HepG2 (cell line): ENCODE results near the gene APEX1. TPM values are rescaled to one million over a fixed set of nuclear protein-coding genes. Genes with fewer than 3 reads are reported as not detected.
A peak's percentile ranks its signal among the peaks of the same experiment; 100 is the strongest.

Source experiments
- FOXC1 ChIP-seq: sonication (generic); formaldehyde crosslinking; IDR thresholded peaks from 2 replicates; pipeline ENCODE4 v1.8.0; 2022; ENCODE audit warnings: mild to moderate bottlenecking, missing genetic modification reagents, borderline replicate concordance
- PHF8 ChIP-seq: sonication (generic); formaldehyde crosslinking; IDR thresholded peaks from 2 replicates; pipeline ENCODE4 v1.5.0; 2020; ENCODE audit warnings: missing genetic modification reagents
- RFXAP ChIP-seq: sonication (generic); formaldehyde crosslinking; IDR thresholded peaks from 2 replicates; pipeline ENCODE4 v1.4.0; 2020; ENCODE audit warnings: missing genetic modification reagents, borderline replicate concordance
- ZKSCAN5 ChIP-seq: sonication (generic); formaldehyde crosslinking; IDR thresholded peaks from 2 replicates; pipeline ENCODE4 v1.5.1; 2020; ENCODE audit warnings: mild to moderate bottlenecking, missing genetic modification reagents
- ZNF773 ChIP-seq: sonication (generic); formaldehyde crosslinking; IDR thresholded peaks from 2 replicates; pipeline ENCODE4 v1.4.0; 2020; ENCODE audit warnings: missing genetic modification reagents, borderline replicate concordance
- polyA plus RNA-seq, 8 experiments: library from polyadenylated mRNA; depleted of rRNA in 3 of 8; stranded (reverse) in 7 of 8; unstranded in 1 of 8; fragments of >200 nt; fragmentation: Illumina TruSeq in 4 of 8; extraction: Trizol in 4 of 8; gene quantifications; 2 replicates each; pipeline versions ENCODE4 v1.2.1 to v1.2.3, GENCODE V29; 2011 to 2016; ENCODE audit warnings: low read depth in 4 of 8, missing spikeins in 1 of 8, mixed read lengths in 1 of 8; ENCODE audit not compliant: insufficient read depth in 1 of 8
- total RNA-seq, 5 experiments: library from RNA; depleted of rRNA; stranded (reverse); fragments of >200 nt; fragmentation: Illumina TruSeq; extraction: Trizol; gene quantifications; 2 replicates each; pipeline ENCODE4 v1.2.3, GENCODE V29; 2016; ENCODE audit warnings: low read depth in 1 of 5
- TF ChIP-seq, protein P1 (sequence below): sonication (generic); formaldehyde crosslinking; IDR thresholded peaks from 2 replicates; pipeline ENCODE4 v1.4.0; 2020; ENCODE audit warnings: missing genetic modification reagents
- TF ChIP-seq, protein P2 (sequence below), 2 experiments: sonication (generic) in 1 of 2; formaldehyde crosslinking in 1 of 2; IDR thresholded peaks; 2 replicates each; pipeline versions ENCODE4 v1.4.0 to v1.6.1; 2018 to 2020; ENCODE audit warnings: missing genetic modification reagents in 2 of 2, borderline replicate concordance in 1 of 2, low read depth in 1 of 2, mild to moderate bottlenecking in 1 of 2, missing biosample characterization in 1 of 2
- TF ChIP-seq, protein P3 (sequence below): IDR thresholded peaks from 2 replicates; pipeline ENCODE4 v1.6.1; 2016; ENCODE audit warnings: missing compliant biosample characterization, missing genetic modification reagents, borderline replicate concordance
- TF ChIP-seq, protein P4 (sequence below): sonication (generic); formaldehyde crosslinking; IDR thresholded peaks from 2 replicates; pipeline ENCODE4 v1.9.0; 2021; ENCODE audit warnings: missing genetic modification reagents, mild to moderate bottlenecking, borderline replicate concordance
- TF ChIP-seq, protein P5 (sequence below): sonication (generic); formaldehyde crosslinking; IDR thresholded peaks from 2 replicates; pipeline ENCODE4 v1.4.0; 2020; ENCODE audit warnings: missing genetic modification reagents, borderline replicate concordance

The APEX1 gene
- total and polyA plus RNA-seq, 2 of the 13 experiments (the other 11 are each of a cell fraction or from before 2014, with no cell fraction given) = 171 to 405 TPM

DNA sequence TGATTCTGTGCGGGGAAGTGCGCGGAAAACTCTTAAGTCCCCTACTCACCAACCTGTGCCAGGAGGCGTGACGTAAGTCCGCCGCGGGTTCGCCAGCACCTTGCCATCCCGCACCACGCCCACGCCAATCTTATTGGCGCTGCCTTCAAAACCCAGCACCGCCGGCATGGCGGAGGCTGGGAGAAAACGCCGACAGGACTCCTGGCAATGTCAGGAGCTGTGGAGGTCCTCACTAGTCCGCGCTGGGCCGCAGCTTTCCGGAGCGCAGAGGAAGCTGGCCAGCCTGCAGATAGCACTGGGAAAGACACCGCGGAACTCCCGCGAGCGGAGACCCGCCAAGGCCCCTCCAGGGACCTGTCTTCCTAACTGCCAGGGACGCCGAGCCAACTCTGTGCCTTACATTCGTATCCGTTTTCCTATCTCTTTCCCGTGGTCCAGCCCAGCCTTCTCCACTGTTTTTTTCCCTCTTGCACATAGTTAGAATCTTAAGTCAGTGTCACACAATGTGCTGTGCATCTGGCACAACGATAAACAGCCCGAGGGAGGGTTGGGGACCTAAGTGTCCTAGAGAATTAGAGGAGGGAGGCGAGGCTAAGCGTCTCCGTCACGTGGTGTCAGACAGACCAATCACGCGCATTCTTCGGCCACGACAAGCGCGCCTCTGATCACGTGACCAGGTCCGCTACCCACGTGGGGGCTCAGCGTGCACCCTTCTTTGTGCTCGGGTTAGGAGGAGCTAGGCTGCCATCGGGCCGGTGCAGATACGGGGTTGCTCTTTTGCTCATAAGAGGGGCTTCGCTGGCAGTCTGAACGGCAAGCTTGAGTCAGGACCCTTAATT lies at the start of gene APEX1, which contains the start of gene OSGEP (continued):
- TF ChIP-seq, protein P1, sequence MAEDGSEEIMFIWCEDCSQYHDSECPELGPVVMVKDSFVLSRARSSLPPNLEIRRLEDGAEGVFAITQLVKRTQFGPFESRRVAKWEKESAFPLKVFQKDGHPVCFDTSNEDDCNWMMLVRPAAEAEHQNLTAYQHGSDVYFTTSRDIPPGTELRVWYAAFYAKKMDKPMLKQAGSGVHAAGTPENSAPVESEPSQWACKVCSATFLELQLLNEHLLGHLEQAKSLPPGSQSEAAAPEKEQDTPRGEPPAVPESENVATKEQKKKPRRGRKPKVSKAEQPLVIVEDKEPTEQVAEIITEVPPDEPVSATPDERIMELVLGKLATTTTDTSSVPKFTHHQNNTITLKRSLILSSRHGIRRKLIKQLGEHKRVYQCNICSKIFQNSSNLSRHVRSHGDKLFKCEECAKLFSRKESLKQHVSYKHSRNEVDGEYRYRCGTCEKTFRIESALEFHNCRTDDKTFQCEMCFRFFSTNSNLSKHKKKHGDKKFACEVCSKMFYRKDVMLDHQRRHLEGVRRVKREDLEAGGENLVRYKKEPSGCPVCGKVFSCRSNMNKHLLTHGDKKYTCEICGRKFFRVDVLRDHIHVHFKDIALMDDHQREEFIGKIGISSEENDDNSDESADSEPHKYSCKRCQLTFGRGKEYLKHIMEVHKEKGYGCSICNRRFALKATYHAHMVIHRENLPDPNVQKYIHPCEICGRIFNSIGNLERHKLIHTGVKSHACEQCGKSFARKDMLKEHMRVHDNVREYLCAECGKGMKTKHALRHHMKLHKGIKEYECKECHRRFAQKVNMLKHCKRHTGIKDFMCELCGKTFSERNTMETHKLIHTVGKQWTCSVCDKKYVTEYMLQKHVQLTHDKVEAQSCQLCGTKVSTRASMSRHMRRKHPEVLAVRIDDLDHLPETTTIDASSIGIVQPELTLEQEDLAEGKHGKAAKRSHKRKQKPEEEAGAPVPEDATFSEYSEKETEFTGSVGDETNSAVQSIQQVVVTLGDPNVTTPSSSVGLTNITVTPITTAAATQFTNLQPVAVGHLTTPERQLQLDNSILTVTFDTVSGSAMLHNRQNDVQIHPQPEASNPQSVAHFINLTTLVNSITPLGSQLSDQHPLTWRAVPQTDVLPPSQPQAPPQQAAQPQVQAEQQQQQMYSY (CRISPR knock-in tag) = no peak
- TF ChIP-seq FOXC1 = peak; percentile 63
- 0 out of 2 replicates have a peak, but pooled peaks have one; percentile 43 for TF ChIP-seq ZNF773
- TF ChIP-seq, protein P2, sequence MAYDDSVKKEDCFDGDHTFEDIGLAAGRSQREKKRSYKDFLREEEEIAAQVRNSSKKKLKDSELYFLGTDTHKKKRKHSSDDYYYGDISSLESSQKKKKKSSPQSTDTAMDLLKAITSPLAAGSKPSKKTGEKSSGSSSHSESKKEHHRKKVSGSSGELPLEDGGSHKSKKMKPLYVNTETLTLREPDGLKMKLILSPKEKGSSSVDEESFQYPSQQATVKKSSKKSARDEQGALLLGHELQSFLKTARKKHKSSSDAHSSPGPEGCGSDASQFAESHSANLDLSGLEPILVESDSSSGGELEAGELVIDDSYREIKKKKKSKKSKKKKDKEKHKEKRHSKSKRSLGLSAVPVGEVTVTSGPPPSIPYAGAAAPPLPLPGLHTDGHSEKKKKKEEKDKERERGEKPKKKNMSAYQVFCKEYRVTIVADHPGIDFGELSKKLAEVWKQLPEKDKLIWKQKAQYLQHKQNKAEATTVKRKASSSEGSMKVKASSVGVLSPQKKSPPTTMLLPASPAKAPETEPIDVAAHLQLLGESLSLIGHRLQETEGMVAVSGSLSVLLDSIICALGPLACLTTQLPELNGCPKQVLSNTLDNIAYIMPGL (CRISPR knock-in tag; IDR thresholded peaks at IDR 0.05; ENCODE audit: borderline replicate concordance in 1 of 2, low read depth in 1 of 2) = peak; percentile 66 to 93
- TF ChIP-seq, protein P3, sequence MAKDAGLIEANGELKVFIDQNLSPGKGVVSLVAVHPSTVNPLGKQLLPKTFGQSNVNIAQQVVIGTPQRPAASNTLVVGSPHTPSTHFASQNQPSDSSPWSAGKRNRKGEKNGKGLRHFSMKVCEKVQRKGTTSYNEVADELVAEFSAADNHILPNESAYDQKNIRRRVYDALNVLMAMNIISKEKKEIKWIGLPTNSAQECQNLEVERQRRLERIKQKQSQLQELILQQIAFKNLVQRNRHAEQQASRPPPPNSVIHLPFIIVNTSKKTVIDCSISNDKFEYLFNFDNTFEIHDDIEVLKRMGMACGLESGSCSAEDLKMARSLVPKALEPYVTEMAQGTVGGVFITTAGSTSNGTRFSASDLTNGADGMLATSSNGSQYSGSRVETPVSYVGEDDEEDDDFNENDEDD (CRISPR knock-in tag) = peak; percentile 92
- TF ChIP-seq, protein P4, sequence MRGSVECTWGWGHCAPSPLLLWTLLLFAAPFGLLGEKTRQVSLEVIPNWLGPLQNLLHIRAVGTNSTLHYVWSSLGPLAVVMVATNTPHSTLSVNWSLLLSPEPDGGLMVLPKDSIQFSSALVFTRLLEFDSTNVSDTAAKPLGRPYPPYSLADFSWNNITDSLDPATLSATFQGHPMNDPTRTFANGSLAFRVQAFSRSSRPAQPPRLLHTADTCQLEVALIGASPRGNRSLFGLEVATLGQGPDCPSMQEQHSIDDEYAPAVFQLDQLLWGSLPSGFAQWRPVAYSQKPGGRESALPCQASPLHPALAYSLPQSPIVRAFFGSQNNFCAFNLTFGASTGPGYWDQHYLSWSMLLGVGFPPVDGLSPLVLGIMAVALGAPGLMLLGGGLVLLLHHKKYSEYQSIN (CRISPR knock-in tag) = no peak
- TF ChIP-seq ZKSCAN5 (CRISPR knock-in tag) = no peak
- peak; percentile 91 for TF ChIP-seq PHF8 (CRISPR knock-in tag)
- TF ChIP-seq RFXAP = peak; percentile 15; the same call in 1 of the 2 replicates
- TF ChIP-seq, protein P5, sequence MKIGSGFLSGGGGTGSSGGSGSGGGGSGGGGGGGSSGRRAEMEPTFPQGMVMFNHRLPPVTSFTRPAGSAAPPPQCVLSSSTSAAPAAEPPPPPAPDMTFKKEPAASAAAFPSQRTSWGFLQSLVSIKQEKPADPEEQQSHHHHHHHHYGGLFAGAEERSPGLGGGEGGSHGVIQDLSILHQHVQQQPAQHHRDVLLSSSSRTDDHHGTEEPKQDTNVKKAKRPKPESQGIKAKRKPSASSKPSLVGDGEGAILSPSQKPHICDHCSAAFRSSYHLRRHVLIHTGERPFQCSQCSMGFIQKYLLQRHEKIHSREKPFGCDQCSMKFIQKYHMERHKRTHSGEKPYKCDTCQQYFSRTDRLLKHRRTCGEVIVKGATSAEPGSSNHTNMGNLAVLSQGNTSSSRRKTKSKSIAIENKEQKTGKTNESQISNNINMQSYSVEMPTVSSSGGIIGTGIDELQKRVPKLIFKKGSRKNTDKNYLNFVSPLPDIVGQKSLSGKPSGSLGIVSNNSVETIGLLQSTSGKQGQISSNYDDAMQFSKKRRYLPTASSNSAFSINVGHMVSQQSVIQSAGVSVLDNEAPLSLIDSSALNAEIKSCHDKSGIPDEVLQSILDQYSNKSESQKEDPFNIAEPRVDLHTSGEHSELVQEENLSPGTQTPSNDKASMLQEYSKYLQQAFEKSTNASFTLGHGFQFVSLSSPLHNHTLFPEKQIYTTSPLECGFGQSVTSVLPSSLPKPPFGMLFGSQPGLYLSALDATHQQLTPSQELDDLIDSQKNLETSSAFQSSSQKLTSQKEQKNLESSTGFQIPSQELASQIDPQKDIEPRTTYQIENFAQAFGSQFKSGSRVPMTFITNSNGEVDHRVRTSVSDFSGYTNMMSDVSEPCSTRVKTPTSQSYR (CRISPR knock-in tag) = peak; percentile 58; the same call in 1 of the 2 replicates
